ENCODE measurements around the gene CLUH.

Gene CLUH

DNA sequence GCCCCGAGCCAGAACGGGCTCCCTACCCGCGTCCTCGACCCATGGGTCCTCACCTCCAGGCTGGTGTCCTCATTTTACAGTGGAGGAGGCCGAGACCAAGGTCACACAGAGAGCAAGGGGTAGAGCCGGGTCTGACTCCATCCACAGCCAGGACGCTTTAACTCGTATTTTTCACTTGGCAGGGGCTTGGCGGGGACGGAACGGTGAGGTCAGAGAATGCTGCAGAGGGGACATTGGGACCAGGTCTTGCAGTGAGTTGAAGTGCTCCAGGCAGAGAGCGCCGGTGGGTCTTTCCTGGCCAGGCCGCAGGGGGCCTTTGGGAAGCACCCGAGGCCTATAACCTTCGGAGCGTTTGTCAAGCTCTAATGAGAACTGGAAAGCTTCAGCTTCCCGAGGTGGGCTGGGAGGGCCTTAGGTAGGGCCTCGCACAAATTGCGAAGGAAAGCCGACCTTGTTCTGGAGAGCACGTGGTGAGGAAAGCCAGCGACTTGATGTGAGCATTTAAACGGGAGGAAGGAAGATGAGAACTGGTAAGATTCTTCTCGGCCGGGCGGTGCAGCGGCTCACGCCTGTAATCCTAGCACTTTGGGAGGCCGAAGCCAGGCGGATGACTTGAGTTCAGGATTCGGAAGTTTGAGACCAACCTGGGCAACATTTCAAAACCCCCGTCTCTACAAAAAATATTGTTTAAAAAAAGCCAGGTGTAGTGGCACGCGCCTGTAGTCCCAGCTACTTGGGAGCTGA is 908 bp upstream of the CLUH start:
- H3K4me2 ChIP-seq (ENCODE audit: low read depth, low read length) = peak overlapping the region; percentile 95
- H3K9me2 ChIP-seq (replicated peaks; ENCODE audit: insufficient read depth, low read length) = no peaks in the 10 kb centered on the region
- TF ChIP-seq, protein P1, sequence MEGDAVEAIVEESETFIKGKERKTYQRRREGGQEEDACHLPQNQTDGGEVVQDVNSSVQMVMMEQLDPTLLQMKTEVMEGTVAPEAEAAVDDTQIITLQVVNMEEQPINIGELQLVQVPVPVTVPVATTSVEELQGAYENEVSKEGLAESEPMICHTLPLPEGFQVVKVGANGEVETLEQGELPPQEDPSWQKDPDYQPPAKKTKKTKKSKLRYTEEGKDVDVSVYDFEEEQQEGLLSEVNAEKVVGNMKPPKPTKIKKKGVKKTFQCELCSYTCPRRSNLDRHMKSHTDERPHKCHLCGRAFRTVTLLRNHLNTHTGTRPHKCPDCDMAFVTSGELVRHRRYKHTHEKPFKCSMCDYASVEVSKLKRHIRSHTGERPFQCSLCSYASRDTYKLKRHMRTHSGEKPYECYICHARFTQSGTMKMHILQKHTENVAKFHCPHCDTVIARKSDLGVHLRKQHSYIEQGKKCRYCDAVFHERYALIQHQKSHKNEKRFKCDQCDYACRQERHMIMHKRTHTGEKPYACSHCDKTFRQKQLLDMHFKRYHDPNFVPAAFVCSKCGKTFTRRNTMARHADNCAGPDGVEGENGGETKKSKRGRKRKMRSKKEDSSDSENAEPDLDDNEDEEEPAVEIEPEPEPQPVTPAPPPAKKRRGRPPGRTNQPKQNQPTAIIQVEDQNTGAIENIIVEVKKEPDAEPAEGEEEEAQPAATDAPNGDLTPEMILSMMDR (IDR thresholded peaks at IDR 0.05; ENCODE audit: low read length) = no peak
- TF ChIP-seq EZH2phosphoT487 (IDR thresholded peaks at IDR 0.05; ENCODE audit: low read length) (no peak), EZH2 (optimal IDR thresholded peaks at IDR 0.05; ENCODE audit: low read depth, low read length) (no peak)
- no peaks in the 10 kb centered on the region for H3K9me3 ChIP-seq (replicated peaks; ENCODE audit: insufficient read depth, low read length)
- H3K79me2 ChIP-seq (ENCODE audit: low read length) = peaks cover 47% of the 10 kb centered on the region
- no peak for DNase-seq
- H3F3A ChIP-seq (ENCODE audit: insufficient read depth, low read length) = no peaks in the 10 kb centered on the region
- H3K4me1 ChIP-seq (ENCODE audit: low read length) = peaks cover 17% of the 10 kb centered on the region; the same call in 1 of the 2 replicates
- H4K20me1 ChIP-seq (ENCODE audit: insufficient read depth, low read length) = peaks cover 33% of the 10 kb centered on the region
- no peaks in the 10 kb centered on the region for H3K27me3 ChIP-seq (replicated peaks; ENCODE audit: insufficient read depth, low read length)
- peak overlapping the region; percentile 23; the same call in 1 of the 2 replicates for H3K27ac ChIP-seq (ENCODE audit: low read length)
- H3K9ac ChIP-seq (ENCODE audit: low read length) = peak overlapping the region; percentile 71; the same call in 1 of the 2 replicates
- peak overlapping the region; percentile 96 for H2AFZ ChIP-seq (ENCODE audit: low read length)
- no peaks in the 10 kb centered on the region for H3K36me3 ChIP-seq (replicated peaks; ENCODE audit: insufficient read depth, low read length)
- H3K4me3 ChIP-seq (ENCODE audit: low read length) = peak overlapping the region; percentile 98

DNA sequence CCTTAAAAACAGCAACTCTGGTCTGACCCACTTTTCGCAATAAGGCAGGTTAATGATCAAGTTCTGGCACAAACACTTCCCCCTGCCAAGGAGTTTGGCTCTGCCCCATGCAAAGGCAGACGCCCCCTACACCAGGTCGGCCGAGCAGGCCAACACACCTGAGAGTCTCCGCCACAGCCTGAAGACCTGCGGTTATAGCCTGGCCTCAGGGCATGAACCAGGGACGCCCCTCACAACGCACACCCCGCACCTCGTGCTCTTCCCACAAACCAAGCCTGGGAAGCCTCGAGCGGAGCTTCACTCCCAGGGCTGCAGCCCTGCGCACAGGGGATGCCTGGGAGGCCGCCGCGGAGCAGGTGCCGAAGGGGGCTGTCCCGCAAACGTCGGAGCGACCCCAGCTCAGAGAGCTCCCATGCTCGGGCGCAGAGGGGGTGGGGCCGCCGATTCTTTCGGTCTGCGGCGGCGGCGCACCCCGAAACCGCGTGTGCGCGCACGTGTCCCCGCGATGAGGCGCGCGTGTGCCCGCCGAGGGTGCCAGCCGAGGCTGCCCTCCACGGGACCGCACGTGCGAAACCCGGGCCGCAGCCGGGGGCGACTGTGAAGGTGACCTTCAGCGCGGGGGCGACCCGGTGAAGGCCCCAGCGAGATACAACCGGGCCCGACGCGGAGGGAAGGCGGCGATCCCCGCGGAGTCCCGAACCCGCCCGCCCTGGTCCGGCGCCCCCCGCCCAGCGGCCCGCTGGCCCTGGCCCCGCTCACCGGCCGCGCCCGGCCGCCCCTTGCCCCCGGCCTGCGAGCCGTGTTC is 559 bp downstream of the CLUH start:
- H3K4me2 ChIP-seq (ENCODE audit: low read depth, low read length) = peak overlapping the region; percentile 93
- H3K4me1 ChIP-seq (ENCODE audit: low read length) = peaks cover 17% of the 10 kb centered on the region; the same call in 1 of the 2 replicates
- peak overlapping the region; percentile 98 for H3K4me3 ChIP-seq (ENCODE audit: low read length)
- peaks cover 47% of the 10 kb centered on the region for H4K20me1 ChIP-seq (ENCODE audit: insufficient read depth, low read length)
- H3F3A ChIP-seq (ENCODE audit: insufficient read depth, low read length) = no peaks in the 10 kb centered on the region
- H3K79me2 ChIP-seq (ENCODE audit: low read length) = peaks cover 61% of the 10 kb centered on the region
- H3K27ac ChIP-seq (ENCODE audit: low read length) = peak overlapping the region; percentile 16; the same call in 1 of the 2 replicates
- peak; percentile 49 for DNase-seq
- no peaks in the 10 kb centered on the region for H3K36me3 ChIP-seq (replicated peaks; ENCODE audit: insufficient read depth, low read length)
- no peaks in the 10 kb centered on the region for H3K9me2 ChIP-seq (replicated peaks; ENCODE audit: insufficient read depth, low read length)
- no peak overlapping the region for H2AFZ ChIP-seq (ENCODE audit: low read length)
- H3K9ac ChIP-seq (ENCODE audit: low read length) = peak overlapping the region; percentile 75
- H3K9me3 ChIP-seq (replicated peaks; ENCODE audit: insufficient read depth, low read length) = no peaks in the 10 kb centered on the region
- H3K27me3 ChIP-seq (replicated peaks; ENCODE audit: insufficient read depth, low read length) = no peaks in the 10 kb centered on the region
- TF ChIP-seq EZH2 (optimal IDR thresholded peaks at IDR 0.05; ENCODE audit: low read depth, low read length) (no peak), EZH2phosphoT487 (IDR thresholded peaks at IDR 0.05; ENCODE audit: low read length) (no peak)
- TF ChIP-seq, protein P1 (IDR thresholded peaks at IDR 0.05; ENCODE audit: low read length) = no peak

DNA sequence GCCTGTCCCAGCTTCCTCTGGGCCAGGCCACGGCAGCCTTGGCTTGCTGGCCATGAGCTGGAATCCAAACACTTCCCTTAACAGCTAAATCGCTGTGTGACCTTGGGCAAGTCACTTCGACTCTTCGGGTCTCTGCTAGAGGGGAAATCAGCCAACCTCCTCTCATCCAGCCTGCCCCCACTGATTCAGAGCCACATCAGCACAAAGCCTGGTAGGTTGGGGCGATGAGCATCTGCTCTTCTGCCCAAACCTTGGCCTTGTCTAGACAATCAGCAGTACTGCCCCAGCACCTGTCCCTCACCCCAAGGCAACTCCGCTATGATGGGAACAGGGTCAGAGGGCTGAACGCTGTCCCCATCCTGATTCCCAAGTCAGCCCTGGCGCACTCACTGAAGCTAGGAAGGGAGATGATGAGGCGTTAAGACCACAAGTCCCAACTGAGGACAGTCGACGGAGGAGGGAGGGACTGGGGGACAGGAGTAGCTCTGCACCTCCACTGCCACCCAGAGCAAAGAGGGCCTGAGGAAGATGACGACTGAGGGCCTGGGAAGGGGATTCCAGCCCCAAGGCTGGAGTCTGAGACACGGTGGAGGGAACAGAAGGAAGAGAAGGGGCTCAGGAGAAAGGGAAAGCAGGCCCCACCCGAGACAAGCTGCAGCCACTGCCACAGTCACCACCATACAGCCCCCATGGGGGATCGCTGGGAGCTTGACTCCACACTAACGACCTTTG is 1.3 kb downstream of the CLUH start:
- Histone ChIP-seq H3K4me3 (ENCODE audit: low read length) (peak overlapping the region; percentile 98), H3K9ac (ENCODE audit: low read length) (peak overlapping the region; percentile 75), H3K4me1 (ENCODE audit: low read length) (peaks cover 17% of the 10 kb centered on the region; the same call in 1 of the 2 replicates), H3K27me3 (replicated peaks; ENCODE audit: insufficient read depth, low read length) (no peaks in the 10 kb centered on the region), H2AFZ (ENCODE audit: low read length) (no peak overlapping the region), H3K9me2 (replicated peaks; ENCODE audit: insufficient read depth, low read length) (no peaks in the 10 kb centered on the region), H3K4me2 (ENCODE audit: low read depth, low read length) (peak overlapping the region; percentile 93), H3K27ac (ENCODE audit: low read length) (no peak overlapping the region), H3K36me3 (replicated peaks; ENCODE audit: insufficient read depth, low read length) (no peaks in the 10 kb centered on the region), H3F3A (ENCODE audit: insufficient read depth, low read length) (no peaks in the 10 kb centered on the region), H3K9me3 (replicated peaks; ENCODE audit: insufficient read depth, low read length) (no peaks in the 10 kb centered on the region), H3K79me2 (ENCODE audit: low read length) (peaks cover 69% of the 10 kb centered on the region), H4K20me1 (ENCODE audit: insufficient read depth, low read length) (peaks cover 55% of the 10 kb centered on the region)
- no peak for DNase-seq
- TF ChIP-seq, protein P1 (IDR thresholded peaks at IDR 0.05; ENCODE audit: low read length) = no peak
- no peak for TF ChIP-seq EZH2phosphoT487 (IDR thresholded peaks at IDR 0.05; ENCODE audit: low read length)
- TF ChIP-seq EZH2 (optimal IDR thresholded peaks at IDR 0.05; ENCODE audit: low read depth, low read length) = no peak

Measured in MM.1S (cell line).